Measurements from ENCODE around the gene CLIC1. TPM values are rescaled to one million over a fixed set of nuclear protein-coding genes. Genes with fewer than 3 reads are reported as not detected.

CLIC1 gene
- total RNA-seq = 568 and 799 TPM in 2 replicates

DNA sequence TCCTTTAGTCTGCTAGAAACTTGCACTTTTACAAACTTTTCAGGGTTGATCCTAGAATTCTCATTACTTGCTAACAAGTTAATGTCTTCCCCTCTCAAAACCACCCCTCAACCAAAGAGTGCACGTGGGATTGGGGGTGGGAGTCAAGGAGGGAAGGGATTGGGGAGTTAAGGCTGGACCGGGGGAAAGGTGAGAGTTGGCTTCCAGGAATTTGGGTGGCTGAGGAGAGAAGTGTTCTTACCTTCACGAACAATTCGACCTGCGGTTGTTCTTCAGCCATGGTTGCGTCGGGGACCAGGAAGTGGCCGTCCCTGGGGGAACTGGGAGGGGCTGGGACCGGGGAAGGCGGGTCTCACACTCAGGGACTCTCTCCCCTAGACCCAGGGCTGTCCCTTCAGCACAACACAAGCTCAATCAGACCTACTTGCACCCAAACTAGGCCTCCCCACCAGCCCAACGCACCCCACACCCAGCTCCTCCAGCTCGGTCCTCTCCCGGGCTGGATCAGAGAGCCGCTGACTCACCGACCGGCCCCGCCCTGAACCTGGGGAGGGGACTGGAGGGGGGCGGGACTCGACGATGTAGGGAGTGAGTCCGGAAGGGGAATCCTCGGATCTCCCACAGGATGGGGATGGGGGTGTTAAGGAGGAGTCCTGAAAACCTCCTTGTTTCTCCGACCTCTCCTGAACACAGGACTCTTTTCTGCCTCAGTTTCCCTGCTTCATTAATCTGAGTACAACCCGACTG lies at the start of gene CLIC1:
CLIC1 (minus strand) TSS at position 510 of the 747 bp plus-strand sequence; CDS start at position 280, 230 bp downstream.

DNA sequence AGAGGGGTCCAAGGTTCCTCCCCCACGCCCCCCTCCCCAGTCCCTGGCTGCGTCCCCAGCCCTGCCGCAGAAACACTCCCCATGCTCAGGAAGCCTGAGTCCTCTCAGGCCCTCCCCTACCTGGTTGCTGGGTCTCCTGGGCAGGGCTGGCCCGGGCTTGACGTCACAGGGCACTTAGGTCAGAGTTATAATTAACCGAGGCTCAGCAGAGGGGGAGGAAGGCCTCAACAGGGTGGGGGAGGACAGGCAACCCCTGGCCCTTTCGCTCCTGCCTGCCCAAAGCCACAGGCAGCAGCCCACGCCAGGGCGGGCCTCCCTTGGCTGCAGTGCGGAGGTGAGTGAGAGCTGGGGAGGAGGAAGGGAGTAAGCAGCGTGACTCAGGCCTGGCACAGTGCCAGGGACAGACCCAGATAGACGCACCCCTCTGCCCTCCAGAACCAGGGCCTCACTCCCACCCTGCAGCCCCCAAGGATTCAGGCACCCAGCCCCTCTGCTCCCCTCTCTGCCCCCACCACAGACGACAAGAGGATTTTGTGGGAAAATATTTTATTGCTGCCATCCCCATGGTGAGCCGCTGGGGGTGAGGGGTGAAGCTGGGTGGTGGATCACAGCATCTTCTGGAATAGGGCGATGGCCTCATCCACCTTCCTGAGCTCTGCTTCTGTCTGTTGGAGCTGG lies 40.8 kb upstream of the CLIC1 start, which contains the start of gene VWA7:
VWA7 (minus strand) TSS at position 340 of the 678 bp plus-strand sequence. CDS start 549 bp downstream, outside the sequence.

GRCh38 chr6:31762356-31762755 lies 26.0 kb upstream of the CLIC1 start, which contains the start of gene SAPCD1:
Gene SAPCD1, plus strand, starts transcription at chr6:31762656. Its CDS starts 399 bp downstream, at chr6:31763055.

DNA sequence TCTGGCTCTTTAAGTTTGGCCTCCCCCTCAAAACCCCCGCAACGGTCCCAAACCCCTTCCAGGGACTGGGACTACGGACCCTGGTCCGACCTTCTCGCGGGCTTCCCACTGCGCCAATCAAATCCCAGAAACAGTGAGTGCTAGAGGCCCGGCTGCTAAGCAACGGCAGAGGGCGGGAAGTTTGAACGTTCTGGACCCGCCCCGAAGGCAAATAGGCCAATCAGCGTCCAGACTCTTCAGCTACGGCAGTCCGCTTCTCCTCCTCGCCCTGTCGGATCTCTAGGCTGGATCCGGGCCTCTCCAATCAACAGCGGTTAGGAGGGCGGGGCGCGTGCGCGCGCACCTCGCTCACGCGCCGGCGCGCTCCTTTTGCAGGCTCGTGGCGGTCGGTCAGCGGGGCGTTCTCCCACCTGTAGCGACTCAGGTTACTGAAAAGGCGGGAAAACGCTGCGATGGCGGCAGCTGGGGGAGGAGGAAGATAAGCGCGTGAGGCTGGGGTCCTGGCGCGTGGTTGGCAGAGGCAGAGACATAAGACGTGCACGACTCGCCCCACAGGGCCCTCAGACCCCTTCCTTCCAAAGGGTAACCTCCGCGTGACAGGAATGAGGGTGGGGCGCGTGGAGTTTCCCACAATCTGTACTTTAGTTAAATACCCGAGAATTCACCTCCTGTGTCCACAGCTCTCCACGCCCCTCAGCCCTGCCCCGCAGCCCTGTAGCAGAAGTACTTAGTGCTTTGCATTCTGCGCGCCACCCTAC lies 3.5 kb upstream of the CLIC1 start, which contains the start of gene MSH5:
MSH5 (plus strand) TSS at position 367 of the 758 bp plus-strand sequence. CDS start 462 bp downstream, outside the sequence.

GRCh38 chr6:31728767-31729514 lies 7.4 kb downstream of the CLIC1 start, which contains the start of gene DDAH2:
Gene DDAH2, minus strand, starts transcription at chr6:31729299. Its CDS starts 138 bp downstream, at chr6:31729161.

DNA sequence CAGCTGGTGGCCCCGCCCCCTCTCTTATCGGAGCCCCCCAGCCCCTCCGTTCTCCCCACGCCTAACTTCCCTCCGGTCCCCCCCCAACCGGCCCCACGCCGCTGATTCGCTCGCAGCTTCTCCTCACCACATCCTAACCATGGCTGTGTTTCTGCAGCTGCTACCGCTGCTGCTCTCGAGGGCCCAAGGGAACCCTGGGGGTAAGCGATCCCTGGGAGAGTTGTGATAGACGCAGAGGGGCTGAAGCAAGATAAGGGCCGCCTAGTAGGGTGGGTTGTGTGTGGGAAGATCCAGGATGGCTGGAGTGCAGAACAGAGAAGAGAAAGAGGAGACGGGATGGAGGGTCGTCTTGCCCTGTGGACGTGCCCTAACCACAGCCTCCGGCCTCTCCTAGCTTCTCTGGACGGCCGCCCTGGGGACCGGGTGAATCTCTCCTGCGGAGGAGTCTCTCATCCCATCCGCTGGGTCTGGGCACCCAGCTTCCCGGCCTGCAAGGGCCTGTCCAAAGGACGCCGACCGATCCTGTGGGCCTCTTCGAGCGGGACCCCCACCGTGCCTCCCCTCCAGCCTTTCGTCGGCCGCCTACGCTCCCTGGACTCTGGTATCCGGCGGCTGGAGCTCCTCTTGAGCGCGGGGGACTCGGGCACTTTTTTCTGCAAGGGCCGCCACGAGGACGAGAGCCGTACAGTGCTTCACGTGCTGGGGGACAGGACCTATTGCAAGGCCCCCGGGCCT lies 12.9 kb downstream of the CLIC1 start, which contains the start of gene MPIG6B:
MPIG6B (plus strand) TSS at position 129 of the 735 bp plus-strand sequence; CDS start at position 140, 11 bp downstream.

GRCh38 chr6:31721351-31722020 lies 14.8 kb downstream of the CLIC1 start, which contains the start of gene LY6G6C:
Gene LY6G6C, minus strand, starts transcription at chr6:31721746. Its CDS starts 67 bp downstream, at chr6:31721679.

GRCh38 chr6:31715022-31715958 lies 21.0 kb downstream of the CLIC1 start, which contains the start of gene LY6G6D:
Gene LY6G6D, plus strand, starts transcription at chr6:31715348. Its CDS starts 8 bp downstream, at chr6:31715356.

DNA sequence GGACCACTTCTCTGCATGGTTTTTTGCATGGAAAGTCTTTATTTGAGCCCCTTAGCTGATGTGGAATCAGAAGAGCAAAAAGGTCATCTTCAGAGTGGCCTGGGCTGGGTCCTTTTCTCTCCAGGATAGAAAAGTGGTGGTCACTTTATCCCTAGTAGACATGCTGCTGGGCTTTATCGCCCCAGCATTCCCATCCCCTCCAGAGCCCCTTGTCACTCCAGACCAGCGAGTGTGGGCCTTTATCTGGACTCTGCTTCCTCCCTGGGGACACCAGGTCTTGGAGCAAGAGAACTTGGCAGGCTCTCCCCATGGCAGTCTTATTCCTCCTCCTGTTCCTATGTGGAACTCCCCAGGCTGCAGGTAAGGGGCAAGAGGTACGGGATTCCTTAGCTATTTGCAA lies 29.7 kb downstream of the CLIC1 start, which contains the start of gene LY6G6F:
LY6G6F (plus strand) TSS at position 268 of the 400 bp plus-strand sequence; CDS start at position 309, 41 bp downstream.

GRCh38 chr6:31702819-31703716 lies 33.3 kb downstream of the CLIC1 start, which contains the start of gene ABHD16A:
Gene ABHD16A, minus strand, starts transcription at chr6:31703324. Its CDS starts 43 bp downstream, at chr6:31703281.

Small RNA genes lying within 50 kb of the gene (small RNA-seq; reads per million reads assigned to genes)
- gene LY6G6D (not detected), gene MIR4646 (0.14 reads per million), gene MSH5-SAPCD1 (not detected), gene RF00019 (not detected), gene RNU6-850P (not detected), gene SAPCD1 (not detected)

Other genes with a start within 250 kb of the CLIC1 start
- 1.1 TPM in 1 of 2 replicates, not detected in the other for gene MICB, start 238.4 kb downstream of the CLIC1 start, total RNA-seq
- not detected in 2 replicates for gene MCCD1, start 207.6 kb downstream of the CLIC1 start, total RNA-seq
- 338 and 413 TPM in 2 replicates for gene DDX39B, start 194.5 kb downstream of the CLIC1 start, total RNA-seq
- 0.43 and 1.2 TPM in 2 replicates for gene ATP6V1G2, start 189.9 kb downstream of the CLIC1 start, total RNA-seq
- 37.8 and 46.3 TPM in 2 replicates for gene NFKBIL1, start 188.9 kb downstream of the CLIC1 start, total RNA-seq
- not detected in 2 replicates for gene LTA, start 164.2 kb downstream of the CLIC1 start, total RNA-seq
- gene TNF, start 161.0 kb downstream of the CLIC1 start, total RNA-seq = 1.2 and 1.5 TPM in 2 replicates
- not detected in 2 replicates for gene LTB, start 154.1 kb downstream of the CLIC1 start, total RNA-seq
- not detected in 2 replicates for gene LST1, start 150.3 kb downstream of the CLIC1 start, total RNA-seq
- not detected in 2 replicates for gene NCR3, start 143.5 kb downstream of the CLIC1 start, total RNA-seq
- gene AIF1, start 121.3 kb downstream of the CLIC1 start, total RNA-seq = not detected in 2 replicates
- 56.5 and 78.9 TPM in 2 replicates for gene PRRC2A, start 115.8 kb downstream of the CLIC1 start, total RNA-seq
- gene BAG6, start 83.9 kb downstream of the CLIC1 start, total RNA-seq = 161 and 237 TPM in 2 replicates
- gene APOM, start 80.6 kb downstream of the CLIC1 start, total RNA-seq = 0.79 and 0.98 TPM in 2 replicates
- 25.3 and 25.9 TPM in 2 replicates for gene C6orf47, start 75.8 kb downstream of the CLIC1 start, total RNA-seq
- gene GPANK1, start 71.5 kb downstream of the CLIC1 start, total RNA-seq = 18.0 and 27.1 TPM in 2 replicates
- 185 and 211 TPM in 2 replicates for gene CSNK2B, start 70.5 kb downstream of the CLIC1 start, total RNA-seq
- gene LY6G5B, start 66.6 kb downstream of the CLIC1 start, total RNA-seq = 4.9 and 5.9 TPM in 2 replicates
- gene LY6G5C, start 55.5 kb downstream of the CLIC1 start, total RNA-seq = not detected in 2 replicates
- 42.8 and 64.6 TPM in 2 replicates for gene ABHD16A, start 33.2 kb downstream of the CLIC1 start, total RNA-seq
- not detected in 2 replicates for gene LY6G6F, start 29.7 kb downstream of the CLIC1 start, total RNA-seq
- not detected in 2 replicates for gene LY6G6D, start 21.2 kb downstream of the CLIC1 start, total RNA-seq
- gene LY6G6C, start 14.8 kb downstream of the CLIC1 start, total RNA-seq = 0.39 and 3.5 TPM in 2 replicates
- gene MPIG6B, start 13.2 kb downstream of the CLIC1 start, total RNA-seq = 0.39 and 0.54 TPM in 2 replicates
- 120 and 147 TPM in 2 replicates for gene DDAH2, start 7.2 kb downstream of the CLIC1 start, total RNA-seq
- gene MSH5, start 3.5 kb upstream of the CLIC1 start, total RNA-seq = 7.9 and 8.6 TPM in 2 replicates
- gene SAPCD1, start 26.1 kb upstream of the CLIC1 start, total RNA-seq = 0.79 TPM in 1 of 2 replicates, not detected in the other
- 3.8 and 4.7 TPM in 2 replicates for gene VWA7, start 40.8 kb upstream of the CLIC1 start, total RNA-seq
- 30.2 and 90.0 TPM in 2 replicates for gene VARS1, start 59.2 kb upstream of the CLIC1 start, total RNA-seq
- 20.4 and 36.8 TPM in 2 replicates for gene LSM2, start 70.4 kb upstream of the CLIC1 start, total RNA-seq
- 0.11 and 1.6 TPM in 2 replicates for gene HSPA1L, start 78.8 kb upstream of the CLIC1 start, total RNA-seq
- 65.7 and 80.9 TPM in 2 replicates for gene HSPA1A, start 79.0 kb upstream of the CLIC1 start, total RNA-seq
- 46.0 and 136 TPM in 2 replicates for gene HSPA1B, start 91.2 kb upstream of the CLIC1 start, total RNA-seq
- gene NEU1, start 126.3 kb upstream of the CLIC1 start, total RNA-seq = 53.0 and 62.0 TPM in 2 replicates
- gene SLC44A4, start 142.5 kb upstream of the CLIC1 start, total RNA-seq = 0.11 TPM in 1 of 2 replicates, not detected in the other
- 47.1 and 61.5 TPM in 2 replicates for gene EHMT2, start 161.2 kb upstream of the CLIC1 start, total RNA-seq
- 2.9 and 4.7 TPM in 2 replicates for gene ZBTB12, start 165.6 kb upstream of the CLIC1 start, total RNA-seq
- gene C2, start 191.2 kb upstream of the CLIC1 start, total RNA-seq = 0.22 and 1.6 TPM in 2 replicates
- 0.39 TPM in 1 of 2 replicates, not detected in the other for gene CFB, start 209.6 kb upstream of the CLIC1 start, total RNA-seq
- gene NELFE, start 222.4 kb upstream of the CLIC1 start, total RNA-seq = 82.8 and 105 TPM in 2 replicates
- gene SKIC2, start 222.6 kb upstream of the CLIC1 start, total RNA-seq = 63.2 and 74.0 TPM in 2 replicates
- gene DXO, start 235.6 kb upstream of the CLIC1 start, total RNA-seq = 23.9 and 28.6 TPM in 2 replicates
- gene C4A, start 245.5 kb upstream of the CLIC1 start, total RNA-seq = 2.2 and 6.3 TPM in 2 replicates

All from placental epithelial cell (primary cell).